Activated naive CD4-positive, alpha-beta T cell treated with anti-CD3 and anti-CD28 coated beads, Interleukin-2, amount 10 ng/mL, durations not matched to agents 7 days and 5 days (primary cell): ENCODE results near the gene MYO1H.
"Not testable (repeated sequence)": the region's sequence is repeated elsewhere in the genome, so short reads cannot be mapped to it uniquely, and the experiment has no call there.

Experiments
- CTCF ChIA-PET: fragments of 350-600 bp; sonication (Branson Sonifier 250); formaldehyde crosslinking; loops from one replicate; lab custom pipeline; 2021; ENCODE audit warnings: antibody characterized with exemption; lab: Charles Lee
- DNase-seq: peaks from one replicate; pipeline ENCODE4 v3.0.0-alpha.2; 2020
- H3K27ac Mint-ChIP-seq: one replicate; pipeline ENCODE4 v1.8.0; 2021; ENCODE audit warnings: mild to moderate bottlenecking, moderate library complexity, mixed read lengths
- H3K27me3 Mint-ChIP-seq: one replicate; pipeline ENCODE4 v1.8.0; 2021; ENCODE audit warnings: mild to moderate bottlenecking, mixed read lengths
- H3K36me3 Mint-ChIP-seq: one replicate; pipeline ENCODE4 v1.8.0; 2021; ENCODE audit warnings: mixed read lengths
- H3K4me1 Mint-ChIP-seq: one replicate; pipeline ENCODE4 v1.8.0; 2021; ENCODE audit warnings: mixed read lengths
- H3K4me3 Mint-ChIP-seq: one replicate; pipeline ENCODE4 v1.8.0; 2021; ENCODE audit warnings: mild to moderate bottlenecking, moderate library complexity, mixed read lengths
- H3K9me3 Mint-ChIP-seq: one replicate; pipeline ENCODE4 v1.8.0; 2021; ENCODE audit warnings: mixed read lengths

MYO1H gene

GRCh38 chr12:109347589-109347988 is at the start of gene MYO1H:
Gene MYO1H, plus strand, starts transcription at chr12:109347900. Its CDS starts 61 bp downstream, at chr12:109347961.
- H3K27me3 Mint-ChIP-seq: peaks cover 2% of the 10 kb centered on the region
- H3K4me1 Mint-ChIP-seq: no peaks in the 10 kb centered on the region
- H3K36me3 Mint-ChIP-seq: no peaks in the 10 kb centered on the region
- no peaks in the 10 kb centered on the region for H3K9me3 Mint-ChIP-seq
- DNase-seq: no peak
- no peak within 1 kb of the TSS for H3K4me3 Mint-ChIP-seq
- CTCF ChIA-PET: interaction anchor here (0.6 to 1.1 kb wide), 3 partner anchors 38 to 85 kb away, joined by 3 to 4 read pairs (median 3); no protein-coding TSS in a partner anchor
- no peak within 1 kb of the TSS for H3K27ac Mint-ChIP-seq

GRCh38 chr12:109299849-109300248 is 47.9 kb upstream of the MYO1H start:
- Mint-ChIP-seq H3K4me3 (no peak overlapping the region), H3K36me3 (no peaks in the 10 kb centered on the region), H3K4me1 (no peaks in the 10 kb centered on the region), H3K27me3 (peaks cover 33% of the 10 kb centered on the region), H3K27ac (no peak overlapping the region), H3K9me3 (no peaks in the 10 kb centered on the region)
- CTCF ChIA-PET: interaction anchor here (0.6 kb wide), 1 partner anchor 73 kb away, joined by 3 read pairs; no protein-coding TSS in a partner anchor
- DNase-seq: no peak

- peaks cover 47% of the 10 kb centered on the region for H3K27me3 Mint-ChIP-seq
- no peak for DNase-seq
- H3K9me3 Mint-ChIP-seq: no peaks in the 10 kb centered on the region
- no peak overlapping the region for H3K27ac Mint-ChIP-seq
- CTCF ChIA-PET: interaction anchor here (0.6 to 1.6 kb wide), 2 partner anchors 20 to 1909 kb away, joined by 3 read pairs; no protein-coding TSS in a partner anchor
- H3K4me1 Mint-ChIP-seq: no peaks in the 10 kb centered on the region
- no peak overlapping the region for H3K4me3 Mint-ChIP-seq
- H3K36me3 Mint-ChIP-seq: no peaks in the 10 kb centered on the region
Measured at GRCh38 chr12:109301643-109302168, 46.0 kb upstream of the MYO1H start.

- H3K36me3 Mint-ChIP-seq: no peaks in the 10 kb centered on the region
- CTCF ChIA-PET: interaction anchor here (0.6 to 1.6 kb wide), 3 partner anchors 10 to 1908 kb away, joined by 3 to 4 read pairs (median 3); no protein-coding TSS in a partner anchor
- no peak for DNase-seq
- H3K9me3 Mint-ChIP-seq: no peaks in the 10 kb centered on the region
- H3K27ac Mint-ChIP-seq: no peak overlapping the region
- H3K4me1 Mint-ChIP-seq: no peaks in the 10 kb centered on the region
- H3K27me3 Mint-ChIP-seq: peaks cover 54% of the 10 kb centered on the region
- no peak overlapping the region for H3K4me3 Mint-ChIP-seq
Measured at GRCh38 chr12:109302358-109302757, 45.3 kb upstream of the MYO1H start.

GRCh38 chr12:109302770-109303169 is 44.9 kb upstream of the MYO1H start:
- CTCF ChIA-PET: interaction anchor here (1.1 to 1.6 kb wide), 2 partner anchors 9 to 19 kb away, joined by 3 to 4 read pairs; no protein-coding TSS in a partner anchor
- Mint-ChIP-seq H3K4me1 (no peaks in the 10 kb centered on the region), H3K9me3 (no peaks in the 10 kb centered on the region), H3K36me3 (no peaks in the 10 kb centered on the region), H3K27ac (no peak overlapping the region), H3K4me3 (no peak overlapping the region), H3K27me3 (peaks cover 58% of the 10 kb centered on the region)
- DNase-seq: no peak

GRCh38 chr12:109304485-109304884 is 43.2 kb upstream of the MYO1H start:
- CTCF ChIA-PET: no interaction called here

GRCh38 chr12:109305547-109305946 is 42.2 kb upstream of the MYO1H start:
- peaks cover 7% of the 10 kb centered on the region for H3K4me1 Mint-ChIP-seq
- peaks cover 2% of the 10 kb centered on the region for H3K36me3 Mint-ChIP-seq
- H3K9me3 Mint-ChIP-seq: no peaks in the 10 kb centered on the region
- H3K27me3 Mint-ChIP-seq: peaks cover 79% of the 10 kb centered on the region
- no peak overlapping the region for H3K27ac Mint-ChIP-seq
- H3K4me3 Mint-ChIP-seq: no peak overlapping the region
- no peak for DNase-seq
- CTCF ChIA-PET: interaction anchor here (1.1 to 1.2 kb wide), 2 partner anchors 9 to 80 kb away, joined by 3 to 4 read pairs; no protein-coding TSS in a partner anchor

More at GRCh38 chr12:109304485-109304884, 43.2 kb upstream of the MYO1H start:
- H3K36me3 Mint-ChIP-seq: peaks cover 2% of the 10 kb centered on the region
- no peaks in the 10 kb centered on the region for H3K9me3 Mint-ChIP-seq
- DNase-seq: no peak
- no peak overlapping the region for H3K27ac Mint-ChIP-seq
- peaks cover 75% of the 10 kb centered on the region for H3K27me3 Mint-ChIP-seq
- H3K4me1 Mint-ChIP-seq: peaks cover 2% of the 10 kb centered on the region
- no peak overlapping the region for H3K4me3 Mint-ChIP-seq

GRCh38 chr12:109307051-109307450 is 40.6 kb upstream of the MYO1H start:
- Mint-ChIP-seq H3K4me1 (peaks cover 10% of the 10 kb centered on the region), H3K27me3 (peaks cover 88% of the 10 kb centered on the region), H3K36me3 (peaks cover 2% of the 10 kb centered on the region), H3K9me3 (no peaks in the 10 kb centered on the region), H3K4me3 (no peak overlapping the region), H3K27ac (no peak overlapping the region)
- CTCF ChIA-PET: no interaction called here
- no peak for DNase-seq

- H3K27me3 Mint-ChIP-seq: peaks cover 96% of the 10 kb centered on the region
- no peak within 1 kb of the TSS for H3K27ac Mint-ChIP-seq
- H3K36me3 Mint-ChIP-seq: peaks cover 2% of the 10 kb centered on the region
- H3K4me1 Mint-ChIP-seq: peaks cover 10% of the 10 kb centered on the region
- no peaks in the 10 kb centered on the region for H3K9me3 Mint-ChIP-seq
- CTCF ChIA-PET: interaction anchor here (0.5 kb wide), 1 partner anchor 64 kb away, joined by 3 read pairs; no protein-coding TSS in a partner anchor
- H3K4me3 Mint-ChIP-seq: peak within 1 kb of the TSS; percentile 75
- no peak for DNase-seq
Measured at GRCh38 chr12:109308534-109309380, 38.9 kb upstream of the MYO1H start, which contains the start of gene FOXN4. Gene FOXN4, minus strand, starts transcription at chr12:109309284. Its CDS starts 963 bp downstream, at chr12:109308321.

- Mint-ChIP-seq H3K4me3 (peak overlapping the region; percentile 75), H3K9me3 (no peaks in the 10 kb centered on the region), H3K4me1 (peaks cover 10% of the 10 kb centered on the region), H3K27me3 (peaks cover 94% of the 10 kb centered on the region), H3K36me3 (peaks cover 2% of the 10 kb centered on the region), H3K27ac (no peak overlapping the region)
- CTCF ChIA-PET: no interaction called here
- peak; percentile 32 for DNase-seq
Measured at GRCh38 chr12:109309381-109310246, 38.1 kb upstream of the MYO1H start.

- Mint-ChIP-seq H3K27ac (no peak overlapping the region), H3K9me3 (no peaks in the 10 kb centered on the region)
Measured at GRCh38 chr12:109310247-109311125, 37.2 kb upstream of the MYO1H start.

GRCh38 chr12:109321294-109321693 is 26.4 kb upstream of the MYO1H start:
- H3K4me3 Mint-ChIP-seq, H3K36me3 Mint-ChIP-seq, H3K27ac Mint-ChIP-seq, H3K4me1 Mint-ChIP-seq, DNase-seq, H3K9me3 Mint-ChIP-seq: not testable (repeated sequence)
- H3K27me3 Mint-ChIP-seq: peaks cover 41% of the 10 kb centered on the region
- CTCF ChIA-PET: interaction anchor here (0.7 kb wide), 1 partner anchor 19 kb away, joined by 3 read pairs; no protein-coding TSS in a partner anchor

More at GRCh38 chr12:109310247-109311125, 37.2 kb upstream of the MYO1H start:
- Mint-ChIP-seq H3K4me3 (peak overlapping the region; percentile 66), H3K27me3 (peaks cover 90% of the 10 kb centered on the region), H3K4me1 (peaks cover 10% of the 10 kb centered on the region), H3K36me3 (peaks cover 2% of the 10 kb centered on the region)
- DNase-seq: peak; percentile 33
- CTCF ChIA-PET: no interaction called here

GRCh38 chr12:109329003-109329402 is 18.7 kb upstream of the MYO1H start:
- Mint-ChIP-seq H3K4me1 (no peaks in the 10 kb centered on the region), H3K36me3 (no peaks in the 10 kb centered on the region), H3K27me3 (peaks cover 5% of the 10 kb centered on the region), H3K27ac (no peak overlapping the region), H3K9me3 (no peaks in the 10 kb centered on the region), H3K4me3 (no peak overlapping the region)
- DNase-seq: no peak
- CTCF ChIA-PET: no interaction called here
